SH-SY5Y (cell line): ENCODE measurements around the gene SHCBP1.

ENCODE experiments used
- GATA2 ChIP-seq: IDR thresholded peaks from 2 replicates; pipeline ENCODE4 v1.6.1; 2011; ENCODE audit warnings: mild to moderate bottlenecking, low read depth, low read length
- GATA3 ChIP-seq: IDR thresholded peaks from 2 replicates; pipeline ENCODE4 v1.6.1; 2011; ENCODE audit warnings: low read depth, mild to moderate bottlenecking, low read length, moderate library complexity

- TF ChIP-seq GATA2 (no peak), GATA3 (no peak)
These were observed 38.1 kb downstream of the SHCBP1 start for GRCh38 chr16:46583036-46583435.
